Lower lobe of right lung (tissue), 2 donors: ENCODE measurements around the gene CLDND1. TPM values are rescaled to one million over a fixed set of nuclear protein-coding genes. Genes with fewer than 3 reads are reported as not detected.

Source experiments
- ATAC-seq, 2 donors: fragments of 200-7000 bp; cut with Tn5 transposase; one replicate each; pipeline ENCODE4 v1.9.1; 2020 to 2022; ENCODE audit warnings: mild to moderate bottlenecking in 2 of 2, moderate library complexity in 2 of 2
- DNase-seq: peaks from one replicate; pipeline ENCODE4 v3.0.0-alpha.2; 2020
- H3K27ac ChIP-seq: fragments of 200-600 bp; one replicate; pipeline ENCODE4 v1.8.0; 2022
- H3K27me3 ChIP-seq: fragments of 200-600 bp; one replicate; pipeline ENCODE4 v1.8.0; 2022; ENCODE audit warnings: low read depth
- H3K36me3 ChIP-seq: fragments of 200-600 bp; one replicate; pipeline ENCODE4 v1.8.0; 2022; ENCODE audit warnings: mild to moderate bottlenecking
- H3K4me1 ChIP-seq: fragments of 200-600 bp; one replicate; pipeline ENCODE4 v1.8.0; 2022
- H3K4me3 ChIP-seq: fragments of 200-600 bp; one replicate; pipeline ENCODE4 v1.8.0; 2022; ENCODE audit warnings: mild to moderate bottlenecking
- H3K9me3 ChIP-seq: fragments of 200-600 bp; one replicate; pipeline ENCODE4 v1.8.0; 2022
- intact Hi-C: fragments of 100-400 bp; cut with DNase I; formaldehyde crosslinking; loops from one replicate; pipeline ENCODE4 v1.11.0; 2022
- total RNA-seq: library from RNA; stranded (reverse); fragmentation: NEBNext Ultra II Directional; extraction: Animal tissue kit (Norgen Biotek cat#: 25700); gene quantifications from one replicate; pipeline ENCODE4 v1.2.1, GENCODE V29; 2021
- TF ChIP-seq, protein P1 (sequence below): fragments of 200-600 bp; IDR thresholded peaks from one replicate; pipeline ENCODE4 v1.8.0; 2022; ENCODE audit warnings: antibody characterized with exemption, mild to moderate bottlenecking
- donor health status: DM: no; HTN: yes; CAD: no; lungs with severe emphysema.

The CLDND1 gene
- total RNA-seq, 1 donor from 2014 or later, result 91.2 TPM

DNA sequence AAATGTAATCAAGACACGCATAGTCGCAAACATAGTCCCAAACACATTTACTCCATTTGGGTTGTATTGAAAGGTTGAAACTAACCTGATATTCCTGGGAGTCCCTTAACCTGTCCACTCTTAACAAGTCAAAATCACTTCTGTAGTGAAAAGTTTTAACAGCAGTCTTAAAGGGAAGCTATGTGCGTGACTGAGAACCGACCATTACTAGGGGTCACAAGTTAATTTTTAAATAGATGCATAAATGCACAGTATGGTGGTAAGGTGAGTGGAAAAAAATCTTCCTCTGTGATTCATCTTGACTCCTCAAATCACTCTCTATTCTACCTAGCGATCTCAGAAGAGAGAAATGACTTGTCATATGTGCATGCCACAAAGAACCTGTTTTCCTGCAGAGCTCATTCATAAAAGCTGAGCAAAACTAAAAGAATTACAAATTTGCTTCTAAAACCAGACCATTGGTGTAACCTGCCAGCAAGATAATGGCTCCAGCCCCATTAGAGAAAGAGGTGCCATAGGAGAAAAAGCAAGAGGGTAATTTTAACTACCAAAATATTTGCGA is 13.8 kb upstream of the CLDND1 start:
- no peak for DNase-seq
- TF ChIP-seq, protein P1, sequence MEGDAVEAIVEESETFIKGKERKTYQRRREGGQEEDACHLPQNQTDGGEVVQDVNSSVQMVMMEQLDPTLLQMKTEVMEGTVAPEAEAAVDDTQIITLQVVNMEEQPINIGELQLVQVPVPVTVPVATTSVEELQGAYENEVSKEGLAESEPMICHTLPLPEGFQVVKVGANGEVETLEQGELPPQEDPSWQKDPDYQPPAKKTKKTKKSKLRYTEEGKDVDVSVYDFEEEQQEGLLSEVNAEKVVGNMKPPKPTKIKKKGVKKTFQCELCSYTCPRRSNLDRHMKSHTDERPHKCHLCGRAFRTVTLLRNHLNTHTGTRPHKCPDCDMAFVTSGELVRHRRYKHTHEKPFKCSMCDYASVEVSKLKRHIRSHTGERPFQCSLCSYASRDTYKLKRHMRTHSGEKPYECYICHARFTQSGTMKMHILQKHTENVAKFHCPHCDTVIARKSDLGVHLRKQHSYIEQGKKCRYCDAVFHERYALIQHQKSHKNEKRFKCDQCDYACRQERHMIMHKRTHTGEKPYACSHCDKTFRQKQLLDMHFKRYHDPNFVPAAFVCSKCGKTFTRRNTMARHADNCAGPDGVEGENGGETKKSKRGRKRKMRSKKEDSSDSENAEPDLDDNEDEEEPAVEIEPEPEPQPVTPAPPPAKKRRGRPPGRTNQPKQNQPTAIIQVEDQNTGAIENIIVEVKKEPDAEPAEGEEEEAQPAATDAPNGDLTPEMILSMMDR, result no peak
- no peaks in the 10 kb centered on the region for H3K27me3 ChIP-seq
- H3K4me3 ChIP-seq, result no peak overlapping the region
- no peak for ATAC-seq
- intact Hi-C loops, result no loop called here
- no peaks in the 10 kb centered on the region for H3K36me3 ChIP-seq
- no peaks in the 10 kb centered on the region for H3K4me1 ChIP-seq
- no peak overlapping the region for H3K27ac ChIP-seq
- no peaks in the 10 kb centered on the region for H3K9me3 ChIP-seq

DNA sequence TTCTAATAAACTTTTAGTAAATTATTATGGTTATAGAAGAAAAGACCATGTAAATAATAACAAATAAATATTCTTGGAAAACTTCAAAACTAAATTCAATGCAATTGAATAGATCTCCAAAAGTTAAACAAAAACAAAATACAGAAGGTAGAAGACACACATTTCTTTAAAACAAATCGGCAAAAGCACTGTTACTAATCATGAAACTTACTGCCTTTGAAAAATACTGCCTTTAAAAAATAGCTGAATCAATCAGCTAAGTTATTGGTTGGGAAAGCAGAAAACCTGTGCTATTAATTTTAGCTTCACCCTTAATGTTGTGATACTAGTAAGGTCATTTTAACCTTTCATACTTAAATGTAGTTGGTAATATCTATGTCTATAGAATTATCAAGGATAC is 12.0 kb upstream of the CLDND1 start:
- intact Hi-C loops, result no loop called here
- DNase-seq, result no peak
- Histone ChIP-seq H3K9me3 (no peaks in the 10 kb centered on the region), H3K4me1 (no peaks in the 10 kb centered on the region), H3K36me3 (no peaks in the 10 kb centered on the region), H3K27me3 (no peaks in the 10 kb centered on the region), H3K27ac (no peak overlapping the region), H3K4me3 (no peak overlapping the region)
- no peak for ATAC-seq
- TF ChIP-seq, protein P1, result no peak

DNA sequence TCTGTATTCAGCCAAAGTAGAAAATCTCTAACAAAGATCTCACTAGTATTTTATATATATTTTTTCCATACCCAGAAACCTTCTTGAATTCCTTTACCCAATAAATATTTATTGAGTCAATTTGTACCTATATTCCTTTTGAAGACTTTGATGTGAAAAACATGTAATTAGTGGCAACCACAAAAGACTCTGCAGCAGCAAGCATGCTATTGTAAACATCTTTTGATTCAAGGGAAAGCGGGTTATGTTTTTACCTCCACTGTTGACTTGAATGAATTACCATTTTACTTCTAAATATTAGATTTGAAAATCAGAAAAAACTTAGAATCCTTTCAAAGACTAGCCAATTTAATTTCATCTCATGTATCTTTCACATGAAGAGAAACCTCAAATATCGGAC is 11.5 kb upstream of the CLDND1 start:
- Histone ChIP-seq H3K4me1 (no peaks in the 10 kb centered on the region), H3K9me3 (no peaks in the 10 kb centered on the region), H3K27me3 (no peaks in the 10 kb centered on the region), H3K36me3 (no peaks in the 10 kb centered on the region), H3K4me3 (no peak overlapping the region), H3K27ac (no peak overlapping the region)
- ATAC-seq, result no peak
- TF ChIP-seq, protein P1, result no peak
- DNase-seq, result no peak
- intact Hi-C loops, result no loop called here

DNA sequence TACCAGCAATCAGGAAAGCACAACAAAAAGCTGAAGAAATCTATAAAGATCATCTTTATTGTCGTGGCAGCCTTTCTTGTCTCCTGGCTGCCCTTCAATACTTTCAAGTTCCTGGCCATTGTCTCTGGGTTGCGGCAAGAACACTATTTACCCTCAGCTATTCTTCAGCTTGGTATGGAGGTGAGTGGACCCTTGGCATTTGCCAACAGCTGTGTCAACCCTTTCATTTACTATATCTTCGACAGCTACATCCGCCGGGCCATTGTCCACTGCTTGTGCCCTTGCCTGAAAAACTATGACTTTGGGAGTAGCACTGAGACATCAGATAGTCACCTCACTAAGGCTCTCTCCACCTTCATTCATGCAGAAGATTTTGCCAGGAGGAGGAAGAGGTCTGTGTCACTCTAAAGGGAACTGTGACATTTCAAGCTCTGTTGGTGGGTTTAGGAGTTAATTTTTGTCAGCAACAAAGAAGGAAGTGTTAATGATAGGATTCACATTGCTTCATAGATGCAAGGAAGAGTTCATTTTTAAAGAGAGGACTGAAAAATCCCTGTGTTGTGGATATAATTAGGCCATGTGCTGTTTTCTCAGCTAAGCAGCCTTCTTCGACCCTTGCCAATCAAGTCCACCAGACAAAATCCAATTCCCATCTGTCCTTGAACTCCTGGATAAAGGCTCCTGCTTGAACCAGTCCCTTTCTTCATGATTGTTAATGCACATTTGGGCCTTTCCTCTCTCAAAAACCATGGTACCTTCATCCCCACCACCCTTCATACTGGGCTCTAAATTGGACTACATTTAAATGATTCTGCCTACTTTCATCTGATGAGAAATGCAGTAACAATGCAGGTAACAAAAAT is 10.2 kb upstream of the CLDND1 start:
- ATAC-seq (no peak), DNase-seq (no peak)
- intact Hi-C loops, result no loop called here
- TF ChIP-seq, protein P1, result no peak
- H3K36me3 ChIP-seq, result no peaks in the 10 kb centered on the region
- no peaks in the 10 kb centered on the region for H3K4me1 ChIP-seq
- no peaks in the 10 kb centered on the region for H3K27me3 ChIP-seq
- no peaks in the 10 kb centered on the region for H3K9me3 ChIP-seq
- no peak overlapping the region for H3K27ac ChIP-seq
- no peak overlapping the region for H3K4me3 ChIP-seq

DNA sequence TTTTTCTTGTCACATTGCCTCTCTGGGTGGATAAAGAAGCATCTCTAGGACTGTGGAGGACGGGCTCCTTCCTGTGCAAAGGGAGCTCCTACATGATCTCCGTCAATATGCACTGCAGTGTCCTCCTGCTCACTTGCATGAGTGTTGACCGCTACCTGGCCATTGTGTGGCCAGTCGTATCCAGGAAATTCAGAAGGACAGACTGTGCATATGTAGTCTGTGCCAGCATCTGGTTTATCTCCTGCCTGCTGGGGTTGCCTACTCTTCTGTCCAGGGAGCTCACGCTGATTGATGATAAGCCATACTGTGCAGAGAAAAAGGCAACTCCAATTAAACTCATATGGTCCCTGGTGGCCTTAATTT is 9.6 kb upstream of the CLDND1 start:
- DNase-seq (no peak), ATAC-seq (no peak)
- H3K4me1 ChIP-seq, result no peaks in the 10 kb centered on the region
- H3K4me3 ChIP-seq, result no peak overlapping the region
- H3K36me3 ChIP-seq, result no peaks in the 10 kb centered on the region
- H3K27ac ChIP-seq, result no peak overlapping the region
- H3K27me3 ChIP-seq, result no peaks in the 10 kb centered on the region
- H3K9me3 ChIP-seq, result no peaks in the 10 kb centered on the region
- intact Hi-C loops, result no loop called here
- TF ChIP-seq, protein P1, result no peak
